HFFc6 (cell line): ENCODE data around the gene PHF24. TPM values are rescaled to one million over a fixed set of nuclear protein-coding genes. Genes with fewer than 3 reads are reported as not detected.
A peak's percentile ranks its signal among the peaks of the same experiment; 100 is the strongest.
"Not testable (repeated sequence)": the region's sequence is repeated elsewhere in the genome, so short reads cannot be mapped to it uniquely, and the experiment has no call there.

Experiments used
- DNase-seq: peaks from one replicate; pipeline ENCODE4 v3.0.0-alpha.2; 2018
- H3K27ac Mint-ChIP-seq: 2 replicates; pipeline ENCODE4 v1.8.0; 2020; ENCODE audit warnings: mild to moderate bottlenecking, mixed read lengths
- H3K27me3 Mint-ChIP-seq: 2 replicates; pipeline ENCODE4 v1.8.0; 2021; ENCODE audit warnings: mild to moderate bottlenecking, moderate library complexity, mixed read lengths; ENCODE audit not compliant: insufficient read depth
- H3K36me3 Mint-ChIP-seq: 2 replicates; pipeline ENCODE4 v1.8.0; 2021; ENCODE audit warnings: low read depth, mixed read lengths
- H3K4me1 Mint-ChIP-seq: 2 replicates; pipeline ENCODE4 v1.8.0; 2020; ENCODE audit warnings: low read depth, mixed read lengths
- H3K4me3 Mint-ChIP-seq: 2 replicates; pipeline ENCODE4 v1.8.0; 2020; ENCODE audit warnings: mild to moderate bottlenecking, moderate library complexity, mixed read lengths
- H3K9me3 Mint-ChIP-seq: 2 replicates; pipeline ENCODE4 v1.8.0; 2020; ENCODE audit warnings: mild to moderate bottlenecking, mixed read lengths
- CTCF ChIP-seq: fragments of 200-600 bp; sonication (generic); IDR thresholded peaks from 2 replicates; pipeline ENCODE4 v1.5.0; 2021; ENCODE audit warnings: antibody characterized with exemption, mild to moderate bottlenecking
- total RNA-seq, 6 experiments: library from RNA; stranded (reverse); fragmentation: NEBNext Ultra II Directional; extraction: Animal tissue kit (Norgen Biotek cat#: 25700); gene quantifications; 2 replicates in 1 of 6; 3 replicates in 5 of 6; pipeline ENCODE4 v1.2.3, GENCODE V29; 2021

The PHF24 gene
- total RNA-seq, 6 experiments from 2014 or later = not detected

- Mint-ChIP-seq H3K36me3 (no peaks in the 10 kb centered on the region), H3K4me3 (no peak overlapping the region), H3K27me3 (peaks cover 24% of the 10 kb centered on the region), H3K9me3 (no peaks in the 10 kb centered on the region), H3K4me1 (no peaks in the 10 kb centered on the region), H3K27ac (no peak overlapping the region)
- TF ChIP-seq CTCF = no peak
- DNase-seq = no peak
Observed at GRCh38 chr9:34954225-34954624, 3.9 kb upstream of the PHF24 start.

GRCh38 chr9:34956066-34956465 lies 2.0 kb upstream of the PHF24 start:
- not testable (repeated sequence) for DNase-seq, H3K4me3 Mint-ChIP-seq, H3K36me3 Mint-ChIP-seq, H3K4me1 Mint-ChIP-seq, H3K27ac Mint-ChIP-seq, H3K9me3 Mint-ChIP-seq
- H3K27me3 Mint-ChIP-seq = peaks cover 28% of the 10 kb centered on the region

GRCh38 chr9:34956648-34957047 lies 1.4 kb upstream of the PHF24 start:
- H3K36me3 Mint-ChIP-seq = no peaks in the 10 kb centered on the region
- H3K9me3 Mint-ChIP-seq = no peaks in the 10 kb centered on the region
- no peak overlapping the region for H3K4me3 Mint-ChIP-seq
- H3K27me3 Mint-ChIP-seq = peaks cover 28% of the 10 kb centered on the region
- H3K4me1 Mint-ChIP-seq = peaks cover 2% of the 10 kb centered on the region
- no peak for DNase-seq
- TF ChIP-seq CTCF = no peak
- no peak overlapping the region for H3K27ac Mint-ChIP-seq

- no peaks in the 10 kb centered on the region for H3K36me3 Mint-ChIP-seq
- H3K4me3 Mint-ChIP-seq = no peak overlapping the region
- H3K27me3 Mint-ChIP-seq = peaks cover 38% of the 10 kb centered on the region
- TF ChIP-seq CTCF = no peak
- H3K27ac Mint-ChIP-seq = no peak overlapping the region
- H3K4me1 Mint-ChIP-seq = peaks cover 10% of the 10 kb centered on the region
- H3K9me3 Mint-ChIP-seq = no peaks in the 10 kb centered on the region
- DNase-seq = no peak
Observed at GRCh38 chr9:34958411-34958982, 412 bp downstream of the PHF24 start.

GRCh38 chr9:34959461-34959860 lies 1.4 kb downstream of the PHF24 start:
- DNase-seq = no peak
- Mint-ChIP-seq H3K4me3 (no peak overlapping the region), H3K9me3 (no peaks in the 10 kb centered on the region), H3K36me3 (no peaks in the 10 kb centered on the region), H3K27ac (no peak overlapping the region), H3K4me1 (peaks cover 10% of the 10 kb centered on the region), H3K27me3 (peaks cover 44% of the 10 kb centered on the region)
- TF ChIP-seq CTCF = no peak

GRCh38 chr9:34961574-34962490 lies 3.7 kb downstream of the PHF24 start:
- H3K36me3 Mint-ChIP-seq = no peaks in the 10 kb centered on the region
- TF ChIP-seq CTCF = no peak
- no peak overlapping the region for H3K27ac Mint-ChIP-seq
- peaks cover 10% of the 10 kb centered on the region for H3K4me1 Mint-ChIP-seq
- DNase-seq = peak; percentile 18
- H3K4me3 Mint-ChIP-seq = no peak overlapping the region
- peaks cover 38% of the 10 kb centered on the region for H3K27me3 Mint-ChIP-seq
- H3K9me3 Mint-ChIP-seq = no peaks in the 10 kb centered on the region
